ENCODE data around the gene CBR1. TPM values are rescaled to one million over a fixed set of nuclear protein-coding genes. Genes with fewer than 3 reads are reported as not detected.

Gene CBR1
- total and polyA plus RNA-seq, 7 donors: 102 to 264 (median 180) TPM

- H3K27ac ChIP-seq: no peak overlapping the region
- no peaks in the 10 kb centered on the region for H3K27me3 ChIP-seq
- WGBS, 2 donors: 29 to 68% methylated on average over 7 of the region's 7 CpGs
- no peak for TF ChIP-seq EP300 (IDR thresholded peaks at IDR 0.05)
- TF ChIP-seq POLR2A (IDR thresholded peaks at IDR 0.05): no peak
- no peak for TF ChIP-seq POLR2AphosphoS5 (IDR thresholded peaks at IDR 0.05)
- TF ChIP-seq CTCF (IDR thresholded peaks at IDR 0.05): no peak
- H3K9me3 ChIP-seq: no peaks in the 10 kb centered on the region
- H3K4me3 ChIP-seq: no peak overlapping the region
- H3K4me1 ChIP-seq: peaks cover 0 to 17% (median 11%) of the 10 kb centered on the region in 4 donors
- peaks cover 0 to 8% (median 4%) of the 10 kb centered on the region in 4 donors for H3K36me3 ChIP-seq
- no peak for DNase-seq
- intact Hi-C loops (cut with DNase I): no loop called here
Measured at GRCh38 chr21:36076878-36077655, 7.2 kb downstream of the CBR1 start.

- no peak for DNase-seq
- peaks cover 0 to 1% (median under 1%) of the 10 kb centered on the region in 4 donors for H3K36me3 ChIP-seq
- no peak overlapping the region for H3K27ac ChIP-seq
- no peaks in the 10 kb centered on the region for H3K9me3 ChIP-seq
- peaks cover 0 to 10% (median 5%) of the 10 kb centered on the region in 4 donors for H3K4me1 ChIP-seq
- no peak for TF ChIP-seq EP300 (IDR thresholded peaks at IDR 0.05)
- no peaks in the 10 kb centered on the region for H3K27me3 ChIP-seq
- H3K4me3 ChIP-seq: no peak overlapping the region
- 84 to 89% methylated on average over 9 of the region's 9 CpGs for WGBS, 2 donors
- intact Hi-C loops (cut with DNase I): no loop called here
Measured at GRCh38 chr21:36077758-36078157, 7.9 kb downstream of the CBR1 start.

- WGBS, 2 donors: 64 to 65% methylated on average over 14 of the region's 14 CpGs
- no peak for DNase-seq
- intact Hi-C loops (cut with DNase I): no loop called here
Measured at GRCh38 chr21:36079010-36079649, 9.3 kb downstream of the CBR1 start.

GRCh38 chr21:36079671-36080070 lies 9.8 kb downstream of the CBR1 start:
- Histone ChIP-seq H3K4me1 (no peaks in the 10 kb centered on the region), H3K27ac (no peak overlapping the region), H3K9me3 (no peaks in the 10 kb centered on the region), H3K36me3 (no peaks in the 10 kb centered on the region), H3K27me3 (no peaks in the 10 kb centered on the region), H3K4me3 (no peak overlapping the region)
- intact Hi-C loops (cut with DNase I): no loop called here
- TF ChIP-seq EP300 (IDR thresholded peaks at IDR 0.05) (no peak), CTCF (IDR thresholded peaks at IDR 0.05) (no peak), POLR2A (IDR thresholded peaks at IDR 0.05) (no peak), POLR2AphosphoS5 (IDR thresholded peaks at IDR 0.05) (no peak)
- no peak for DNase-seq
- 78 to 86% methylated on average over 8 of the region's 8 CpGs for WGBS, 2 donors

More at GRCh38 chr21:36079010-36079649, 9.3 kb downstream of the CBR1 start:
- Histone ChIP-seq H3K27ac (no peak overlapping the region), H3K27me3 (no peaks in the 10 kb centered on the region), H3K9me3 (no peaks in the 10 kb centered on the region), H3K4me1 (no peaks in the 10 kb centered on the region), H3K4me3 (no peak overlapping the region), H3K36me3 (no peaks in the 10 kb centered on the region)
- TF ChIP-seq POLR2AphosphoS5 (IDR thresholded peaks at IDR 0.05) (no peak), EP300 (IDR thresholded peaks at IDR 0.05) (no peak), POLR2A (IDR thresholded peaks at IDR 0.05) (no peak), CTCF (IDR thresholded peaks at IDR 0.05) (no peak)

GRCh38 chr21:36080386-36080785 lies 10.6 kb downstream of the CBR1 start:
- WGBS, 2 donors: 94 to 95% methylated on average over 1 of the region's 1 CpG
- no peak for TF ChIP-seq POLR2A (IDR thresholded peaks at IDR 0.05)
- TF ChIP-seq CTCF (IDR thresholded peaks at IDR 0.05): no peak
- TF ChIP-seq POLR2AphosphoS5 (IDR thresholded peaks at IDR 0.05): no peak
- no peak for TF ChIP-seq EP300 (IDR thresholded peaks at IDR 0.05)
- H3K27me3 ChIP-seq: no peaks in the 10 kb centered on the region

More at GRCh38 chr21:36080386-36080785, 10.6 kb downstream of the CBR1 start:
- H3K4me3 ChIP-seq: no peak overlapping the region
- DNase-seq: no peak
- H3K9me3 ChIP-seq: no peaks in the 10 kb centered on the region
- H3K36me3 ChIP-seq: no peaks in the 10 kb centered on the region
- intact Hi-C loops (cut with DNase I): no loop called here
- H3K4me1 ChIP-seq: no peaks in the 10 kb centered on the region
- H3K27ac ChIP-seq: no peak overlapping the region
